Mesenteric fat pad (tissue), 1 donor: ENCODE measurements around the gene CMC2. TPM values are rescaled to one million over a fixed set of nuclear protein-coding genes. Genes with fewer than 3 reads are reported as not detected.

Experiments
- DNase-seq: peaks from one replicate; pipeline ENCODE4 v3.0.0-alpha.2; 2020; ENCODE audit warnings: low spot score
- total RNA-seq: library from RNA; stranded (reverse); fragmentation: NEBNext Ultra II Directional; extraction: Animal tissue kit (Norgen Biotek cat#: 25700); gene quantifications from one replicate; pipeline ENCODE4 v1.2.1, GENCODE V29; 2021
- donor health status: DM: yes; HTN: yes; CAD: no.

CMC2 gene
- total RNA-seq, 1 donor from 2014 or later: 39.3 TPM

DNA sequence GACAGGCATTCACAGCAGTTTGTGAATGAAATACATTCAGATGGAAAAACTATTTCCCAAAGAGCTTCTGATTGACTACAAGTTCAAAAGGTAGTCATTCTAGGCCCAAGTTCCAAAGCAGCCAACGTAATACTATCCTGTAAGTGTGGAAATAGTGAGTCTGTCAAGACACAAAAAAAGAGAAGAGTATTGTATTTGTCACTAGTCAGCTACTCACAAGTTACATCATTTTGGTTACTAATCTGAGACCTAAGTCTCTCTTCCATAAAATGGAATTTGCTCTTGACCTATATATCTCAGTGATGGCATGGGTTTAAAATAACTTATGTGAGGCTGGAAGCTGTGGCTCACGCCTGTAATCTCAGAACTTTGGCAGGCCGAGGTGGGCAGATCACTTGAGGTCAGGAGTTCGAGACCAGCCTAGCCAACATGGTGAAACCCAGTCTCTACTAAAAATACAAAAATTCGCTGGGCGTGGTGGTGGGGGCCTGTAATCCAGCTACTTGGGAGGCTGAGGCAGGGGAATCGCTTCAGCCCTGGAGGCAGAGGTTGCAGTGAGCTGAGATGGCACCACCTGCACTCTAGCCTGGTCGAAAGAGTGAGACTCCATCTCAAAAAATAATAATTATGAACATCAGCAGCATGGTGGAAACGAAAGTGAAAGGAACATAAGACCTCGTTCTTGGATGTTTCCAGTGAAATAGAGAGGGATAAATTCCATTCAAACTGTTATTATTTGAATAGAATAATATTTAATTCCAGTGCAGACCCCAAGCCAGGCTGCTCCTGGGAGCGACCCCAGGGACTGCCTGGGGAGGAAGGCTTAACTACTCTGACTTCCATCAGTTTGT, 2.9 kb downstream of the CMC2 start:
- no peak for DNase-seq

GRCh38 chr16:81003064-81003463, 3.6 kb downstream of the CMC2 start:
- DNase-seq: no peak

DNA sequence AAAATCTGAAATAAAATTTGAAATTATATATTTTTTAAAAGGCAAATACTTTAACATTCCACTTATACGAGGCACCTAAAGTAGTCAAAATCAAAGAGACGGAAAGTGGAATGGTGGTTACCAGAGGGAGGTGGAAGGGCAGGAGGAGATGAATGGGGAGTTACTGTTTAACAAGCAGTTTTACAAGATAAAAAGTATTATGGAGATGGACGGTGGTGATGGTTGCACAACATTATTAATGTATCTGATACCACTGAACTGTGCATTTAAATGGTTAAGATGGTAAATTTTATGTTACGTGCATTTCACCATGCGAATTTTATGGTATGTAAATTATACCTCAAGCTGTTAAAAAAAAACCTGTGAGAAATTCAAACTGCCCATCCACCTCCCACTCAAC, 5.4 kb downstream of the CMC2 start:
- no peak for DNase-seq

GRCh38 chr16:81000873-81001272, 5.8 kb downstream of the CMC2 start:
- no peak for DNase-seq

DNA sequence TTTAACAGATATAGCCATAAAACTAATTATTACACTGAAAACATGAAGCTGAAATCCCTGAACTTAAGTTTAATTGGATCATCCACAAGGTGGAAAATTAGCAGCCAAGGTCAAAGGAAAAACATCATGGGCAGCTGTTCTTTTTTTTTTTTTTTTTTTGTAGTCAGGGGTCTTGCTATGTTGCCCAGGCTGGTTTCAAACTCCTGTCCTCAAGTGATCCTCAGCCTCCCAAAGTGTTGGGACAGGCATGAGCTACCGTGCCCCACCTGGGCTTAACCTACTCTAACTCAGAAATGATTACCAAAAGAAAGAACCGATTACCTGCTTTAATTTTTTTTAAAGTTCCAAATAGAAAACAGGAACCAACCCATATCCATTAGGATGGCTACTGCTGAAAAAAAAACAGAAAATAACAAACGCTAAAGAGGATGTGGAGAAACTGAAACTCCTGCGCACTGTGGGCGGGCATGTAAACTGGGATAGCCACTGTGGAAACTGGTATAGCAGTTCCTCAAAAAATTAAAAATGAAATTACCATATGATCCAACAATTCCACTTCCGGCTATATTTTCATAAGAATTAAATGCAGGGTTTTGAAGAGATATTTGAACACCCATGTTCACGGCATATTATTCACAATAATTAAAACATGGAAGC, 8.6 kb downstream of the CMC2 start:
- DNase-seq: no peak

DNA sequence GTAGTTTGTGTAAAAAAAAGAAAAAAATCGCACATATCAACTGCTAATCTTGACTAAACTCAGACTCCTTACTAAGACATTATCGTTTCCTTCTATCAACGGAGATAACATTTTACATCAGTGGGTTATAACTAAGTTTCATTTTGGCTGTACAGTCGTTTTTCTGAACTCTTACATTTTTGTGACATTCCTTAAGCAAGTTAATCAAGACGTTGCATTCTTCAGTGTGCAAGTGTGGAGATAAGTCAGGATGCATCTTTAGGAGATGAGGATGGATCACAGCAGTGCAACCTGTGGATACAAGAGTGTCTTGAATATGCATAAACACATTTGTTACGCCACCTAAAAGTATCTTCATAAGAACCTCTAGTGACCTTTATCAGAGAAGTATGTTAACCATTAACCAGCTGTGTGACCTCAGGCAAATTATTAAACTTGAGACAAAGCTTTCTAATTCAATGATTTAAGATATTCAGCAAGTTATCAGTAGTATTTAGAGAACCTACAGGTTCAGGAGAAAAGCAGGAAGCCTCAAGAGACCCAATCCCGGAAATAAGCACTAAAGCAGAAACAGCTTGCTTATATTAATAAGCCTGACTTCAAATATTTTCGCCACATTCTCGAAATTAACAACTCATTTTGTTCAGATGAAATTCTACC, 9.4 kb downstream of the CMC2 start:
- DNase-seq: no peak

GRCh38 chr16:80996688-80997138, 10.0 kb downstream of the CMC2 start:
- no peak for DNase-seq

GRCh38 chr16:80994451-80994850, 12.2 kb downstream of the CMC2 start:
- DNase-seq: no peak

- no peak for DNase-seq
Observed at GRCh38 chr16:80993834-80994233, 12.9 kb downstream of the CMC2 start.

DNA sequence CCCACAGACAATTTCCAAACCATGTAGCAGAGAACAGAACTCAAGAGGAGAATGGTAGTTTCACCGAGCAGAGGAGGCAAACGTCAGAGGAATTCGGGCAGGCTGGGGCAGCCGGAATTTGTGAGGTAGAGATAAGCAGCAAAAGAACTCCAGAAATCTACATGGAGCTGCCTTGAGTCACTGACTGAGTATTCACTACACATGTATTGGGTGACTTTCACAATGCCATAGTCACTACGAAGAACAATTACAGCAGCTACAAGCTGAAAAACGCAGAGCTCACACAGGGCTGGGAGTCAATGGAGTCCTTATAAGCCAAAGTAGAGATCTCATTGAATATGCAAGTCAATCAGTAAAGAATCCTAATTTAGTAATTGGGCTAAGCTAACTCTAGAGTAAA, 13.4 kb downstream of the CMC2 start:
- no peak for DNase-seq

DNA sequence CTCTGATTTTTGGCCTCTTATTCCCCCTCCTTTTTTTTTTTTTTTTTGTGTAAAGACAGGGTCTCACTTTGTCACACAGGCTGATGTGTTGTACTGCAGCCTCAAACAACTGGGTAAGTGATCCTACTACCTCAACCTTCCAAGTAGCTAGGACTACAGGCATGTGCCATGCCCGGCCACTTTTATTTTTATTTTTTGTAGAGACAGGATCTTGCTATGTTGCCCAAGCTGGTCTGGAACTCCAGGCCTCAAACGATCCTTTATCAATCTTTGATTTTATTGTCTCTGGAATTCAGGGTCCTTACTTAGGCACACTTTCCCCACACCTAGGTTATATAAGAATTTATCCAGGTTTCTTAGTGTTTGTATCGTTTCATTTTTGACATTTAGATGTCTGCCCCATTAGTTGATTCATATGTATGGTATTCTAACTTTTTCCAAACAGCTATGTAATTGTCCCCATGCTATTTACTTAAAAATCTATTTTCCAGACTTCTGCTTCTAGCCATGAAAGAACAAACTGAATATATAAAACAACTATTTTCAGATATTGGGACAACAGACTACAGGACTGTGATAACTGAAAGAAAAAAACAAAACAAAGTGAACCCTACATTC, 13.9 kb downstream of the CMC2 start:
- DNase-seq: no peak

DNA sequence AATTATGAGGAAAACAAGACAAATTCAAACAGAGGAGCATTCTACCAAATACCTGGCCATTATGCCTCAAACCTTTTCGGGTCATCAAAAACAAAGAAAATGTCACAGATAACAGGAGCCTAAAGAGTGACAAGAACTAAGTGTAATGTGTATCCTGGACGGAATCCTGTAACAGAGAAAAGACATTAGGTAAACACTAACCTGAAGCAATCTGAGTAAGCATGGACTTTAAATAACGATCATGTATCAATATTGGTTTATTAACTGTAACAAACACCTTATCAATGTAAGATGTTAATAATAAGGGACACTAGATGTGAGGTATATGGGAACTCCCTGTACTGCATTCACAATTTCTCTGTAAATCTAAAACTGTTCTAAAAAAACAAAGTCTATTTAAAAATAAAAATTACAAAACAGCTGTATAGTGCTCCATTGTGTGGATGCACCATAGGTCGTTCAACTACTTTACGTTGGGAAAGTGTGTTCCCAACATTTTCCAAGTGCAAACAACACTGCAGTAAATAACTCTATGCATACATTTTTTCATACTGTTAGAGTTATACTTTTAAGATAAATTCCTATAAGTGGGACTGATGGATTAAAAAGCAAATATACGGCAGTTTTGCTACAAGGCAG, 14.8 kb downstream of the CMC2 start:
- no peak for DNase-seq

DNA sequence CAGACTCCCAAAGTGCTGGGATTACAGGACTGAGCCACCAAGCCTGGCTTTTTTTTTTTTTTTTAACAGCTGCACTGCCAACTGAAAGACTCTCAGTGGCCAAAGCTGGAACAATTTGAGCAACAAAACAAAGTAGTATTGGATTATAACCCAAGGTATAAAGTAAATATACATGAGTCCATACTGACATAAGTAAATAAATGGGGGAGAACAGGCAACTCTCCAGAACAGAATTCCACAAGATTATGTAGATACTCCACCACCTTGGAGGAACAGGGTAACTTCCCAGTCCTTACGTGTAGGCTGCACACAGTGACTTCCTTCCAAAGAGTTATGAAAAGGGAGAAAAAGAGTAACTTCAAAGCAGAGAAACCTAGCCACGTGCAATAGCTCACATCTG, 15.7 kb downstream of the CMC2 start:
- DNase-seq: no peak

DNA sequence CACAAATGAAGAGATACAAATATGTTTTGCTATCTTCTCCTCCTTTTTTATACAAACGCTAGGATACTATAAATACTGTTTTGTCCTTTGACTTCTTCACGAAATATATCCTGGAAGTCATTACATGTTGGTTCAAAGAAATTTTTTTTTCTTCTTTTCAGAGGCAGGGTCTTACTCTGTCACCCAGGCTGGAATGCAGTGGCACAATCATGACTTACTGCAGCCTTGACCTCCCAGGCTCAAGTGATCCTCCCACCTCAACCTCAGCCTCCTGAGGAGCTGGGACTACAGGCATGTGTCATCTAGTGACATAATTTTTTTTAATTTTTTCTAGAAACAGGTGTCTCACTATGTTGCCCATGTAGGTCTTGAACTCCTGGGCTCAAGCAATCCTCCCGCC, 16.1 kb downstream of the CMC2 start:
- no peak for DNase-seq

GRCh38 chr16:80989801-80990200, 16.9 kb downstream of the CMC2 start:
- DNase-seq: no peak

GRCh38 chr16:80988756-80989155, 17.9 kb downstream of the CMC2 start:
- DNase-seq: no peak

- no peak for DNase-seq
Observed at GRCh38 chr16:80986557-80986956, 20.1 kb downstream of the CMC2 start.

DNA sequence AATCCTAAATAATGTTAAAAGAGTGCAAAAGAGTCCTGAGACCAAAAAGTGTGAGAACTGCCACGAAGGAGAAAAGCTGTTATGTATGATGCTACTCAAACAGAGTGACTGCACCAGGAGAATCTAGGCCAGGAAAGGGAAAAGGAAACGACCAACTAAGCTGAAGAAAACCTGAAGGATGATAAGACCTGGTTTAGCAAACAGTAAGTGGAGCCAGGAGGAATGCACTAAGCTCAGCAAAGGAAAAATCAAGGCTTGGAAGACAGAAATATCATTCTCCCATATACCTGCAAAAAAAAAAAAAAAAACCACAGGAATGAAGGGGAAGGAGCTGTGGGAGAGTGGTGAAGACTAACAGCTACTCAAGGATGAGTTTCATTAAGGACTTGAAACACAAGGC, 21.1 kb downstream of the CMC2 start:
- no peak for DNase-seq

DNA sequence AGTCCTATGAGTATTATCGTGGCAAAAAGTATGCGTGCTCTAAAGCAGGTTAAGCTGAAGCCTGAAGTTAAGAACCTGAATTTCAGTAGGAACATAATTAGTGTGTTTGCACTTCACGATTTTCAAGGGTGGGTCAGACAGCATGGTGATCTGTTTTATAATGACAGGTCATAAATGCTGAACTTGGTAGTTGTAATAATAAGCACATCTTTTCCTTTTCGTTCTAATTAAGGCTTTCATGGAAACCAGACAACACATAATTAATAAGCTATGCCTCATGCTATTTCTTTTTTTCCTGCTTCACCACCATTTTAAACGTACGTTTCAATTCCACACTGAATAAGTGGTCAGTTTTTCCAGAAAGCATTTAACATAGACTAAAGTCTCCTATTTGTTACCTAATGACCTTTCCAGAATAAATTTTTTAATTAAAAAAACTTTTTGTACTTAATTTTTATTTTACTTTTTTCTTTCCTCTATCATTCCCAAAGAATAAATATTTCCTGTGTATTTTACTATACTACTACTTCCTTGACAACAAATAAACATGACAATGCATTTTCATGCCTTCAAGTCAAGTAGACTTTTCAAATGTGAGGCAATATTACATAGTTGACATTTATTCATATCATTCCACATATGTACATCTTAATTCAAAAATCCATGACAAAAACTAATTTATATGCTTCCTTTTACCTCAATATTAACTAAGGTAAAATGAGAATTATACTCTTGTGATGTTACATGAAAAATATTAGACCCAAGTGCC, 22.4 kb downstream of the CMC2 start:
- DNase-seq: no peak

GRCh38 chr16:80982646-80983045, 24.0 kb downstream of the CMC2 start:
- DNase-seq: no peak

DNA sequence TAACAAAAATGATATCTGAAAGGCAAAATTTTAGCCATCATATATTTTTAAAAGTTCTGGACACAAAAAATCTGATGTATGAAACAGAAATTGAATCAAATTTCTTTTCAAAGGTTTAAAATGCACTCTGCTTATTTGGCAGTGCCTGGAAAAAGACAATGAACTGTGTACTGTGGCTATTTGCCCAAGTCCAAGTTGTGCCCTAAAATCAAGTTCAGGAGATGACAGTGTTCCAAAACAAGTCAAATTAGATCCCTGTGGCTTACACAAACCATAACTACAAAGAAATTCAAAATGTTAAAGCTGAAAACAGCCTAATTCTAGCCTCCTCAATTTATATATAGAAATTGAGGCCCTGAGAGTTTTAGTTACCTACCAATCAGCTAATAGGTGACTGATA, 25.6 kb downstream of the CMC2 start:
- no peak for DNase-seq
